Measurements from ENCODE around the gene ARHGAP25. TPM values are rescaled to one million over a fixed set of nuclear protein-coding genes. Genes with fewer than 3 reads are reported as not detected.
A peak's percentile ranks its signal among the peaks of the same experiment; 100 is the strongest.

The ARHGAP25 gene
- total and polyA plus RNA-seq, 2 experiments from 2014 or later = 1.9 to 2.0 TPM

DNA sequence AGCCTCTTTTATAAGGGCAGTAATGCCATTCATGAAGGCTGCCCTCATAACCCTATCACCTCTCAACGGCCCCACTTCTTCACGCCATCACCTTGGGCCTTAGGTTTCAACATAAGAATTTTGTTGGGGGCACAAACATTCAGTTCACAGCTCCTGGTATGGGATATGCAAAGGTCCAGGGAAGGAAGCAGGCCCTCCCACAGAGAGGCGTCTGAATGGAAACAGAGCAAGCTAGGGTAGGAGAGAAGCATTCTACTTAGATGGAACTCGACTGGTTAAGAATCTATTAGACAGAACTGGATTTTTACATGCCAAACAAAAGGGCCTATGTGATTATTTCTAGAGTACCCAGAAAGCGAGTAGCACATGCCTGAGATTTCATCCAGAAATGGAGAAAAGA, 48.4 kb upstream of the ARHGAP25 start:
- 0 out of 2 replicates have a peak, but pooled peaks cover 3% of the 10 kb centered on the region for H3K9me2 ChIP-seq (ENCODE audit: insufficient read depth)
- 0 out of 2 replicates have a peak, but pooled peaks cover 3% of the 10 kb centered on the region for H3K36me3 ChIP-seq (ENCODE audit: insufficient read depth)
- H3K36me3 Mint-ChIP-seq (ENCODE audit: low read depth) = peaks cover 12% of the 10 kb centered on the region; the same call in 2 of the 3 replicates
- H3K4me1 ChIP-seq (ENCODE audit: insufficient read depth) = peaks cover 27% of the 10 kb centered on the region
- H3K27me3 Mint-ChIP-seq (ENCODE audit: insufficient read depth, low read depth, poor library complexity) = no peaks in the 10 kb centered on the region
- no peaks in the 10 kb centered on the region for H4K20me1 ChIP-seq (replicated peaks; ENCODE audit: insufficient read depth)
- no peak overlapping the region for H3K4me3 Mint-ChIP-seq
- no peak for TF ChIP-seq JUNB (IDR thresholded peaks at IDR 0.05; ENCODE audit: unreplicated experiment)
- no peak for TF ChIP-seq CREB1 (CRISPR knock-in tag; IDR thresholded peaks at IDR 0.05; ENCODE audit: low read depth)
- no peak for TF ChIP-seq STAT1 (IDR thresholded peaks at IDR 0.05; ENCODE audit: unreplicated experiment)
- TF ChIP-seq POLR2AphosphoS5 (IDR thresholded peaks at IDR 0.05; ENCODE audit: low read depth) = no peak
- H3K4me2 ChIP-seq = peak overlapping the region; percentile 28
- H3K79me2 ChIP-seq (replicated peaks; ENCODE audit: insufficient read depth) = no peaks in the 10 kb centered on the region
- no peak overlapping the region for H3K4me3 ChIP-seq
- ATAC-seq (peak; percentile 79), DNase-seq (ENCODE audit: low spot score) (peak; percentile 22)
- H3K27me3 ChIP-seq (ENCODE audit: insufficient read depth) = no peaks in the 10 kb centered on the region
- no peak overlapping the region for H2AFZ ChIP-seq
- H3K27ac ChIP-seq (ENCODE audit: low read depth) = no peak overlapping the region
- H3F3A ChIP-seq (replicated peaks; ENCODE audit: low read depth) = no peaks in the 10 kb centered on the region
- H3K9me3 Mint-ChIP-seq = peaks cover 1% of the 10 kb centered on the region
- peaks cover 35% of the 10 kb centered on the region for H3K4me1 Mint-ChIP-seq
- H3K27ac Mint-ChIP-seq = no peak overlapping the region

DNA sequence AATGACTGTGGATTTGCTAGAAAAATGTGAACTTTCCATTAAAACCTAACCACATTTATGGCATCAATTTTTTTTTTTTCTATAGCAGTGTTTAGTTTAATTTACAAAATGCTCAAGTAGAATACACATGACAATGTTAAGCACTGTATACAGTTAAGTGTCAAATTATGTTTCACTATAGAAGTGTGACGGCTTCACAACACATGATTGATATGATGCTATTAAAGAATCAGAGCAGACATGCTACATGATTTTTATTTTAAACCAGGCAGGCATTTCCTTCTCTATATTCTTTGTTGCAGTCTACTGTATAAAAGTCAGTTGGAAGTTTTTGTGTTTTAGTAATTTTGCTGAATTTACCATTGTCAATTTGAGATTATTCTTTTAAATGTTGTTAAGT, 47.6 kb upstream of the ARHGAP25 start:
- H3K9me2 ChIP-seq (ENCODE audit: insufficient read depth) = 0 out of 2 replicates have a peak, but pooled peaks cover 9% of the 10 kb centered on the region
- no peaks in the 10 kb centered on the region for H3K79me2 ChIP-seq (replicated peaks; ENCODE audit: insufficient read depth)
- H3K4me2 ChIP-seq = no peak overlapping the region
- H2AFZ ChIP-seq = no peak overlapping the region
- H3F3A ChIP-seq (replicated peaks; ENCODE audit: low read depth) = no peaks in the 10 kb centered on the region
- H3K36me3 ChIP-seq (ENCODE audit: insufficient read depth) = no peaks in the 10 kb centered on the region
- no peak overlapping the region for H3K4me3 Mint-ChIP-seq
- no peak overlapping the region for H3K27ac ChIP-seq (ENCODE audit: low read depth)
- peaks cover 35% of the 10 kb centered on the region for H3K4me1 Mint-ChIP-seq
- H3K27ac Mint-ChIP-seq = no peak overlapping the region
- no peaks in the 10 kb centered on the region for H3K27me3 Mint-ChIP-seq (ENCODE audit: insufficient read depth, low read depth, poor library complexity)
- peaks cover 27% of the 10 kb centered on the region for H3K4me1 ChIP-seq (ENCODE audit: insufficient read depth)
- H3K36me3 Mint-ChIP-seq (ENCODE audit: low read depth) = peaks cover 7% of the 10 kb centered on the region; the same call in 1 of the 3 replicates
- H4K20me1 ChIP-seq (replicated peaks; ENCODE audit: insufficient read depth) = no peaks in the 10 kb centered on the region
- no peak for ATAC-seq
- no peak overlapping the region for H3K4me3 ChIP-seq
- no peaks in the 10 kb centered on the region for H3K27me3 ChIP-seq (ENCODE audit: insufficient read depth)
- no peaks in the 10 kb centered on the region; the same call in 2 of the 3 replicates for H3K9me3 Mint-ChIP-seq
- no peak for DNase-seq (ENCODE audit: low spot score)
- TF ChIP-seq, protein P1, sequence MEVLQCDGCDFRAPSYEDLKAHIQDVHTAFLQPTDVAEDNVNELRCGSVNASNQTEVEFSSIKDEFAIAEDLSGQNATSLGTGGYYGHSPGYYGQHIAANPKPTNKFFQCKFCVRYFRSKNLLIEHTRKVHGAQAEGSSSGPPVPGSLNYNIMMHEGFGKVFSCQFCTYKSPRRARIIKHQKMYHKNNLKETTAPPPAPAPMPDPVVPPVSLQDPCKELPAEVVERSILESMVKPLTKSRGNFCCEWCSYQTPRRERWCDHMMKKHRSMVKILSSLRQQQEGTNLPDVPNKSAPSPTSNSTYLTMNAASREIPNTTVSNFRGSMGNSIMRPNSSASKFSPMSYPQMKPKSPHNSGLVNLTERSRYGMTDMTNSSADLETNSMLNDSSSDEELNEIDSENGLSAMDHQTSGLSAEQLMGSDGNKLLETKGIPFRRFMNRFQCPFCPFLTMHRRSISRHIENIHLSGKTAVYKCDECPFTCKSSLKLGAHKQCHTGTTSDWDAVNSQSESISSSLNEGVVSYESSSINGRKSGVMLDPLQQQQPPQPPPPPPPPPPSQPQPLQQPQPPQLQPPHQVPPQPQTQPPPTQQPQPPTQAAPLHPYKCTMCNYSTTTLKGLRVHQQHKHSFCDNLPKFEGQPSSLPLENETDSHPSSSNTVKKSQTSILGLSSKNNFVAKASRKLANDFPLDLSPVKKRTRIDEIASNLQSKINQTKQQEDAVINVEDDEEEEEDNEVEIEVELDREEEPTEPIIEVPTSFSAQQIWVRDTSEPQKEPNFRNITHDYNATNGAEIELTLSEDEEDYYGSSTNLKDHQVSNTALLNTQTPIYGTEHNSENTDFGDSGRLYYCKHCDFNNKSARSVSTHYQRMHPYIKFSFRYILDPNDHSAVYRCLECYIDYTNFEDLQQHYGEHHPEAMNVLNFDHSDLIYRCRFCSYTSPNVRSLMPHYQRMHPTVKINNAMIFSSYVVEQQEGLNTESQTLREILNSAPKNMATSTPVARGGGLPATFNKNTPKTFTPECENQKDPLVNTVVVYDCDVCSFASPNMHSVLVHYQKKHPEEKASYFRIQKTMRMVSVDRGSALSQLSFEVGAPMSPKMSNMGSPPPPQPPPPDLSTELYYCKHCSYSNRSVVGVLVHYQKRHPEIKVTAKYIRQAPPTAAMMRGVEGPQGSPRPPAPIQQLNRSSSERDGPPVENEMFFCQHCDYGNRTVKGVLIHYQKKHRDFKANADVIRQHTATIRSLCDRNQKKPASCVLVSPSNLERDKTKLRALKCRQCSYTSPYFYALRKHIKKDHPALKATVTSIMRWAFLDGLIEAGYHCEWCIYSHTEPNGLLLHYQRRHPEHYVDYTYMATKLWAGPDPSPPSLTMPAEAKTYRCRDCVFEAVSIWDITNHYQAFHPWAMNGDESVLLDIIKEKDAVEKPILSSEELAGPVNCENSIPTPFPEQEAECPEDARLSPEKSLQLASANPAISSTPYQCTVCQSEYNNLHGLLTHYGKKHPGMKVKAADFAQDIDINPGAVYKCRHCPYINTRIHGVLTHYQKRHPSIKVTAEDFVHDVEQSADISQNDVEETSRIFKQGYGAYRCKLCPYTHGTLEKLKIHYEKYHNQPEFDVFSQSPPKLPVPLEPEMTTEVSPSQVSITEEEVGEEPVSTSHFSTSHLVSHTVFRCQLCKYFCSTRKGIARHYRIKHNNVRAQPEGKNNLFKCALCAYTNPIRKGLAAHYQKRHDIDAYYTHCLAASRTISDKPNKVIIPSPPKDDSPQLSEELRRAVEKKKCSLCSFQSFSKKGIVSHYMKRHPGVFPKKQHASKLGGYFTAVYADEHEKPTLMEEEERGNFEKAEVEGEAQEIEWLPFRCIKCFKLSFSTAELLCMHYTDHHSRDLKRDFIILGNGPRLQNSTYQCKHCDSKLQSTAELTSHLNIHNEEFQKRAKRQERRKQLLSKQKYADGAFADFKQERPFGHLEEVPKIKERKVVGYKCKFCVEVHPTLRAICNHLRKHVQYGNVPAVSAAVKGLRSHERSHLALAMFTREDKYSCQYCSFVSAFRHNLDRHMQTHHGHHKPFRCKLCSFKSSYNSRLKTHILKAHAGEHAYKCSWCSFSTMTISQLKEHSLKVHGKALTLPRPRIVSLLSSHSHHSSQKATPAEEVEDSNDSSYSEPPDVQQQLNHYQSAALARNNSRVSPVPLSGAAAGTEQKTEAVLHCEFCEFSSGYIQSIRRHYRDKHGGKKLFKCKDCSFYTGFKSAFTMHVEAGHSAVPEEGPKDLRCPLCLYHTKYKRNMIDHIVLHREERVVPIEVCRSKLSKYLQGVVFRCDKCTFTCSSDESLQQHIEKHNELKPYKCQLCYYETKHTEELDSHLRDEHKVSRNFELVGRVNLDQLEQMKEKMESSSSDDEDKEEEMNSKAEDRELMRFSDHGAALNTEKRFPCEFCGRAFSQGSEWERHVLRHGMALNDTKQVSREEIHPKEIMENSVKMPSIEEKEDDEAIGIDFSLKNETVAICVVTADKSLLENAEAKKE (CRISPR knock-in tag; IDR thresholded peaks at IDR 0.05) = no peak
- TF ChIP-seq NANOG (IDR thresholded peaks at IDR 0.05; ENCODE audit: borderline replicate concordance) (no peak), CREB1 (CRISPR knock-in tag; IDR thresholded peaks at IDR 0.05; ENCODE audit: low read depth) (no peak), STAT1 (IDR thresholded peaks at IDR 0.05; ENCODE audit: unreplicated experiment) (no peak), JUNB (IDR thresholded peaks at IDR 0.05; ENCODE audit: unreplicated experiment) (no peak), EZH2 (IDR thresholded peaks at IDR 0.05; ENCODE audit: low read depth, unreplicated experiment) (no peak)
- TF ChIP-seq, protein P2, sequence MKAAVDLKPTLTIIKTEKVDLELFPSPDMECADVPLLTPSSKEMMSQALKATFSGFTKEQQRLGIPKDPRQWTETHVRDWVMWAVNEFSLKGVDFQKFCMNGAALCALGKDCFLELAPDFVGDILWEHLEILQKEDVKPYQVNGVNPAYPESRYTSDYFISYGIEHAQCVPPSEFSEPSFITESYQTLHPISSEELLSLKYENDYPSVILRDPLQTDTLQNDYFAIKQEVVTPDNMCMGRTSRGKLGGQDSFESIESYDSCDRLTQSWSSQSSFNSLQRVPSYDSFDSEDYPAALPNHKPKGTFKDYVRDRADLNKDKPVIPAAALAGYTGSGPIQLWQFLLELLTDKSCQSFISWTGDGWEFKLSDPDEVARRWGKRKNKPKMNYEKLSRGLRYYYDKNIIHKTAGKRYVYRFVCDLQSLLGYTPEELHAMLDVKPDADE (IDR thresholded peaks at IDR 0.05) = no peak
- TF ChIP-seq, protein P3, sequence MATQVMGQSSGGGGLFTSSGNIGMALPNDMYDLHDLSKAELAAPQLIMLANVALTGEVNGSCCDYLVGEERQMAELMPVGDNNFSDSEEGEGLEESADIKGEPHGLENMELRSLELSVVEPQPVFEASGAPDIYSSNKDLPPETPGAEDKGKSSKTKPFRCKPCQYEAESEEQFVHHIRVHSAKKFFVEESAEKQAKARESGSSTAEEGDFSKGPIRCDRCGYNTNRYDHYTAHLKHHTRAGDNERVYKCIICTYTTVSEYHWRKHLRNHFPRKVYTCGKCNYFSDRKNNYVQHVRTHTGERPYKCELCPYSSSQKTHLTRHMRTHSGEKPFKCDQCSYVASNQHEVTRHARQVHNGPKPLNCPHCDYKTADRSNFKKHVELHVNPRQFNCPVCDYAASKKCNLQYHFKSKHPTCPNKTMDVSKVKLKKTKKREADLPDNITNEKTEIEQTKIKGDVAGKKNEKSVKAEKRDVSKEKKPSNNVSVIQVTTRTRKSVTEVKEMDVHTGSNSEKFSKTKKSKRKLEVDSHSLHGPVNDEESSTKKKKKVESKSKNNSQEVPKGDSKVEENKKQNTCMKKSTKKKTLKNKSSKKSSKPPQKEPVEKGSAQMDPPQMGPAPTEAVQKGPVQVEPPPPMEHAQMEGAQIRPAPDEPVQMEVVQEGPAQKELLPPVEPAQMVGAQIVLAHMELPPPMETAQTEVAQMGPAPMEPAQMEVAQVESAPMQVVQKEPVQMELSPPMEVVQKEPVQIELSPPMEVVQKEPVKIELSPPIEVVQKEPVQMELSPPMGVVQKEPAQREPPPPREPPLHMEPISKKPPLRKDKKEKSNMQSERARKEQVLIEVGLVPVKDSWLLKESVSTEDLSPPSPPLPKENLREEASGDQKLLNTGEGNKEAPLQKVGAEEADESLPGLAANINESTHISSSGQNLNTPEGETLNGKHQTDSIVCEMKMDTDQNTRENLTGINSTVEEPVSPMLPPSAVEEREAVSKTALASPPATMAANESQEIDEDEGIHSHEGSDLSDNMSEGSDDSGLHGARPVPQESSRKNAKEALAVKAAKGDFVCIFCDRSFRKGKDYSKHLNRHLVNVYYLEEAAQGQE (IDR thresholded peaks at IDR 0.05; ENCODE audit: unreplicated experiment) = no peak
